Kidney (tissue), 22 donors: ENCODE measurements around the gene MYO9A. TPM values are rescaled to one million over a fixed set of nuclear protein-coding genes. Genes with fewer than 3 reads are reported as not detected.

Experiments used
- DNase-seq, 5 donors: peaks; one replicate each; pipeline ENCODE4 v3.0.0-alpha.2; 2013 to 2020
- FAIRE-seq: peaks from 2 replicates; lab custom pipeline; 2012; peaks lifted over from hg19 to GRCh38; lab: Jason Lieb, UNC
- H3K27ac ChIP-seq, 2 donors: one replicate each; pipeline ENCODE4 v1.7.0; 2013; ENCODE audit warnings: low read depth in 2 of 2, low read length in 2 of 2, inconsistent platforms in 1 of 2
- H3K27me3 ChIP-seq: one replicate; pipeline ENCODE4 v1.7.1; 2013; ENCODE audit warnings: low read length, inconsistent platforms; ENCODE audit not compliant: control insufficient read depth, insufficient read depth
- H3K36me3 ChIP-seq, 3 donors: one replicate each; pipeline versions ENCODE4 v1.7.0 to v1.7.1; 2013; ENCODE audit warnings: low read length in 3 of 3, control low read depth in 1 of 3, inconsistent platforms in 1 of 3; ENCODE audit not compliant: insufficient read depth in 3 of 3, control insufficient read depth in 2 of 3
- H3K4me1 ChIP-seq, 3 donors: one replicate each; pipeline versions ENCODE4 v1.7.0 to v1.7.1; 2013; ENCODE audit warnings: low read length in 3 of 3, inconsistent platforms in 1 of 3, low read depth in 1 of 3; ENCODE audit not compliant: control insufficient read depth in 2 of 3, insufficient read depth in 2 of 3
- H3K4me3 ChIP-seq, 3 donors: one replicate each; pipeline versions ENCODE4 v1.7.0 to v1.8.1; 2013; ENCODE audit warnings: low read length in 3 of 3, control low read depth in 1 of 3, inconsistent platforms in 1 of 3
- H3K9ac ChIP-seq, 3 donors: one replicate each; pipeline versions ENCODE4 v1.7.0 to v1.7.1; 2013; ENCODE audit warnings: low read length in 3 of 3, control low read depth in 1 of 3, inconsistent platforms in 1 of 3
- H3K9me3 ChIP-seq, 3 donors: one replicate each; pipeline versions ENCODE4 v1.7.0 to v1.7.1; 2013; ENCODE audit warnings: low read length in 3 of 3, control low read depth in 1 of 3, inconsistent platforms in 1 of 3; ENCODE audit not compliant: control insufficient read depth in 2 of 3, insufficient read depth in 1 of 3
- CTCF ChIP-seq: IDR thresholded peaks from 3 replicates; pipeline ENCODE4 v1.5.1; 2012; ENCODE audit warnings: mild to moderate bottlenecking, moderate library complexity, borderline replicate concordance; ENCODE audit not compliant: insufficient read depth; ENCODE audit errors: extremely low read depth
- intact Hi-C: fragments of 100-400 bp; cut with DNase I; formaldehyde crosslinking; loops from one replicate; pipeline ENCODE4 v1.11.1; 2022
- long read RNA-seq, 10 donors: library from polyadenylated mRNA in 1 of 10; unstranded in 1 of 10; transcript quantifications; one replicate each; pipeline ENCODE4 v2.0.0 and lab custom pipeline, GENCODE V29; 2021 to 2026
- polyA plus RNA-seq: library from polyadenylated mRNA; stranded (reverse); fragments of 350-450 nt; fragmentation: Illumina TruSeq; extraction: RNeasy Lipid Tissue Mini Kit (QIAGEN cat#74804); gene quantifications from one replicate; pipeline ENCODE4 v1.2.3, GENCODE V29; 2014; ENCODE audit warnings: low read depth, low replicate concordance; ENCODE audit not compliant: insufficient read depth
- total RNA-seq: library from RNA; stranded (reverse); fragmentation: NEBNext Ultra II Directional; extraction: Animal tissue kit (Norgen Biotek cat#: 25700); gene quantifications from one replicate; pipeline ENCODE4 v1.2.1, GENCODE V29; 2021
- donor health status: control.
- donor health status: control.
- donor health status: control.
- donor health status: control.
- donor health status: control.
- donor health status: DM: yes; HTN: yes; CAD: no.
- donor health status: Normal renal cell carcinoma (clear cell type).

Gene MYO9A
- total RNA-seq, result 132 TPM
- 5.5 TPM for polyA plus RNA-seq
- long read RNA-seq, donor 1, partial matches to known transcripts, result 49 of 50 reads
- long read RNA-seq, donor 1, other reads (novel, unspliced or antisense), result 0 of 50 reads
- long read RNA-seq, donor 2, result 0 reads
- long read RNA-seq, donor 3, partial matches to known transcripts, result 5 of 5 reads
- long read RNA-seq, donor 3, other reads (novel, unspliced or antisense), result 0 of 5 reads
- long read RNA-seq, donor 4, partial matches to known transcripts, result 0 of 1 reads
- long read RNA-seq, donor 4, other reads (novel, unspliced or antisense), result 0 of 1 reads
- long read RNA-seq, donor 5, result 0 reads
- long read RNA-seq, donor 6, result 0 reads
- long read RNA-seq, donor 7, full-length matches to known transcripts, result 1 of 52 reads
- long read RNA-seq, donor 7, partial matches to known transcripts, result 22 of 52 reads
- long read RNA-seq, donor 7, other reads (novel, unspliced or antisense), result 29 of 52 reads
- long read RNA-seq, donor 8, partial matches to known transcripts, result 31 of 32 reads
- long read RNA-seq, donor 8, other reads (novel, unspliced or antisense), result 0 of 32 reads
- long read RNA-seq, donor 9, result 0 reads
- long read RNA-seq, donor 10, partial matches to known transcripts, result 0 of 1 reads
- long read RNA-seq, donor 10, other reads (novel, unspliced or antisense), result 0 of 1 reads

GRCh38 chr15:72118017-72118978 is at the start of gene MYO9A, which contains the start of gene SENP8:
Gene MYO9A, minus strand, starts transcription at chr15:72118150. Its CDS starts 71,587 bp downstream, at chr15:72046563.
Gene SENP8, plus strand, starts transcription at chr15:72118403. Its CDS starts 21,221 bp downstream, at chr15:72139624.
- peaks cover 2 to 18% (median 7%) of the 10 kb centered on the region in 3 donors for H3K4me1 ChIP-seq
- no peak for TF ChIP-seq CTCF
- FAIRE-seq (no peak), DNase-seq (peak; percentile 99 to 100 (median 99))
- peak within 1 kb of the TSS; percentile 91 to 97 (median 96) for H3K9ac ChIP-seq
- no peaks in the 10 kb centered on the region for H3K9me3 ChIP-seq
- H3K36me3 ChIP-seq, result no peaks in the 10 kb centered on the region
- peak within 1 kb of the TSS; percentile 97 to 99 for H3K27ac ChIP-seq
- intact Hi-C loops, result no loop called here
- H3K4me3 ChIP-seq, result peak within 1 kb of the TSS; percentile 97 to 100 (median 98)
- no peaks in the 10 kb centered on the region for H3K27me3 ChIP-seq

- intact Hi-C loops, result no loop called here
- Histone ChIP-seq H3K27ac (no peak overlapping the region), H3K9me3 (no peaks in the 10 kb centered on the region), H3K36me3 (no peaks in the 10 kb centered on the region), H3K4me3 (no peak overlapping the region), H3K9ac (no peak overlapping the region), H3K27me3 (no peaks in the 10 kb centered on the region), H3K4me1 (no peaks in the 10 kb centered on the region)
- TF ChIP-seq CTCF, result no peak
- DNase-seq (no peak), FAIRE-seq (no peak)
These were observed 49.5 kb upstream of the MYO9A start for GRCh38 chr15:72167445-72167844.

GRCh38 chr15:72166716-72167417 is 48.9 kb upstream of the MYO9A start:
- H3K27me3 ChIP-seq, result no peaks in the 10 kb centered on the region
- H3K9ac ChIP-seq, result no peak overlapping the region
- H3K4me3 ChIP-seq, result no peak overlapping the region
- DNase-seq (no peak), FAIRE-seq (no peak)
- no peak for TF ChIP-seq CTCF
- intact Hi-C loops, result no loop called here
- H3K4me1 ChIP-seq, result peaks cover 0 to under 1% (median 0%) of the 10 kb centered on the region in 3 donors
- no peak overlapping the region for H3K27ac ChIP-seq
- H3K36me3 ChIP-seq, result no peaks in the 10 kb centered on the region
- no peaks in the 10 kb centered on the region for H3K9me3 ChIP-seq
